Left colon (tissue), 2 donors: Measurements from ENCODE around the gene HEPHL1. TPM values are rescaled to one million over a fixed set of nuclear protein-coding genes. Genes with fewer than 3 reads are reported as not detected.

Source experiments
- total RNA-seq, 2 donors: library from RNA; stranded (reverse); fragmentation: NEBNext Ultra II Directional; extraction: Animal tissue kit (Norgen Biotek cat#: 25700); gene quantifications; one replicate each; pipeline ENCODE4 v1.2.1, GENCODE V29; 2021
- donor health status: DM: no; HTN: no; CAD: no.
- donor health status: DM: yes; HTN: yes; CAD: no.

The HEPHL1 gene
- total RNA-seq, 2 donors from 2014 or later, result not detected

Other genes starting within 250 kb of the HEPHL1 start
- 10 to 100 TPM; 22.6 to 25.6 TPM for gene MED17, start 237.1 kb upstream of the HEPHL1 start, total RNA-seq
- 1 to 10 TPM; 1.1 to 2.5 TPM for gene VSTM5, start 170.7 kb upstream of the HEPHL1 start, total RNA-seq
- 10 to 100 TPM in 1 of 2 donors, 1 to 10 TPM in 1; 8.8 to 10.4 TPM for gene PANX1, start 107.5 kb downstream of the HEPHL1 start, total RNA-seq